RWPE2 (cell line): Measurements from ENCODE around the gene FABP1.

Experiments
- ATAC-seq: fragments of 200-7000 bp; cut with Tn5 transposase; 3 replicates; pipeline ENCODE4 v1.9.1; 2021; ENCODE audit warnings: low read depth
- DNase-seq: peaks from one replicate; pipeline ENCODE4 v3.0.0-alpha.2; 2020; ENCODE audit warnings: low spot score
- H3K27ac ChIP-seq: fragments of 450-650 bp; 2 replicates; pipeline ENCODE4 v1.5.1; 2017; ENCODE audit warnings: mild to moderate bottlenecking; ENCODE audit not compliant: poor library complexity, severe bottlenecking
- H3K27me3 ChIP-seq: fragments of 250-450 bp; sonication (Bioruptor Pico); 2 replicates; pipeline ENCODE4 v1.5.1; 2021; ENCODE audit warnings: mild to moderate bottlenecking, moderate library complexity; ENCODE audit not compliant: insufficient read depth, poor library complexity, severe bottlenecking
- H3K36me3 ChIP-seq: fragments of 250-450 bp; sonication (Bioruptor Pico); 2 replicates; pipeline ENCODE4 v1.5.1; 2020; ENCODE audit warnings: low read depth, mild to moderate bottlenecking, moderate library complexity
- H3K4me1 ChIP-seq: fragments of 250-450 bp; sonication (Bioruptor Pico); 2 replicates; pipeline ENCODE4 v1.5.1; 2021; ENCODE audit warnings: mild to moderate bottlenecking, moderate library complexity; ENCODE audit not compliant: insufficient read depth, poor library complexity, severe bottlenecking
- H3K4me3 ChIP-seq: fragments of 250-450 bp; sonication (Bioruptor Pico); 2 replicates; pipeline ENCODE4 v1.5.1; 2021; ENCODE audit warnings: mild to moderate bottlenecking, moderate library complexity; ENCODE audit not compliant: severe bottlenecking
- H3K9me3 ChIP-seq: fragments of 250-450 bp; sonication (Bioruptor Pico); 2 replicates; pipeline ENCODE4 v1.5.1; 2021; ENCODE audit warnings: mild to moderate bottlenecking, moderate library complexity; ENCODE audit not compliant: severe bottlenecking
- CTCF ChIP-seq: fragments of 450-650 bp; IDR thresholded peaks from one replicate; pipeline ENCODE4 v1.5.1; 2017; ENCODE audit warnings: mild to moderate bottlenecking, moderate library complexity; ENCODE audit not compliant: poor library complexity, severe bottlenecking

The FABP1 gene

GRCh38 chr2:88097192-88097591 lies 30.7 kb downstream of the FABP1 start:
- H3K27me3 ChIP-seq, result no peaks in the 10 kb centered on the region
- DNase-seq (no peak), ATAC-seq (no peak)
- no peak overlapping the region for H3K4me3 ChIP-seq
- no peak for TF ChIP-seq CTCF
- H3K9me3 ChIP-seq, result no peaks in the 10 kb centered on the region
- no peak overlapping the region for H3K27ac ChIP-seq
- H3K4me1 ChIP-seq, result peaks cover 6% of the 10 kb centered on the region
- no peaks in the 10 kb centered on the region for H3K36me3 ChIP-seq

GRCh38 chr2:88096708-88097107 lies 31.2 kb downstream of the FABP1 start:
- no peak for ATAC-seq
- TF ChIP-seq CTCF, result no peak
- Histone ChIP-seq H3K27me3 (no peaks in the 10 kb centered on the region), H3K4me1 (peaks cover 6% of the 10 kb centered on the region), H3K9me3 (no peaks in the 10 kb centered on the region), H3K36me3 (no peaks in the 10 kb centered on the region), H3K4me3 (no peak overlapping the region), H3K27ac (no peak overlapping the region)
- DNase-seq, result no peak

GRCh38 chr2:88095022-88095421 lies 32.8 kb downstream of the FABP1 start:
- DNase-seq (no peak), ATAC-seq (no peak)
- TF ChIP-seq CTCF, result no peak
- Histone ChIP-seq H3K4me1 (peaks cover 2% of the 10 kb centered on the region), H3K9me3 (no peaks in the 10 kb centered on the region), H3K36me3 (no peaks in the 10 kb centered on the region), H3K27me3 (no peaks in the 10 kb centered on the region), H3K4me3 (no peak overlapping the region), H3K27ac (no peak overlapping the region)

GRCh38 chr2:88092773-88093172 lies 35.1 kb downstream of the FABP1 start:
- DNase-seq (no peak), ATAC-seq (no peak)
- H3K4me1 ChIP-seq, result no peaks in the 10 kb centered on the region
- no peaks in the 10 kb centered on the region for H3K9me3 ChIP-seq
- no peaks in the 10 kb centered on the region for H3K27me3 ChIP-seq
- H3K27ac ChIP-seq, result no peak overlapping the region
- no peaks in the 10 kb centered on the region for H3K36me3 ChIP-seq
- no peak for TF ChIP-seq CTCF
- H3K4me3 ChIP-seq, result no peak overlapping the region

- Histone ChIP-seq H3K9me3 (no peaks in the 10 kb centered on the region), H3K36me3 (no peaks in the 10 kb centered on the region), H3K4me3 (no peak overlapping the region), H3K4me1 (no peaks in the 10 kb centered on the region), H3K27ac (no peak overlapping the region), H3K27me3 (no peaks in the 10 kb centered on the region)
- ATAC-seq, result no peak
- no peak for TF ChIP-seq CTCF
- no peak for DNase-seq
These were observed 35.9 kb downstream of the FABP1 start for GRCh38 chr2:88091943-88092342.
